Choroid plexus epithelial cell (primary cell): Measurements from ENCODE around the gene CHRNA5.

Experiments used
- DNase-seq: peaks from one replicate; pipeline ENCODE4 v3.0.0-alpha.2; 2010; ENCODE audit warnings: low read depth
- H3K4me3 ChIP-seq: 2 replicates; pipeline ENCODE4 v1.5.1; 2011; ENCODE audit warnings: low read depth, mild to moderate bottlenecking, control low read depth, low read length, moderate library complexity
- TF ChIP-seq, protein P1 (sequence below): conservative IDR thresholded peaks from 2 replicates; pipeline ENCODE4 v1.5.1; 2011; ENCODE audit warnings: low read depth, mild to moderate bottlenecking, control low read depth, inconsistent platforms, low read length, moderate library complexity

The CHRNA5 gene

GRCh38 chr15:78641102-78641748 lies 75.9 kb downstream of the CHRNA5 start, which contains the start of gene CHRNB4:
CHRNB4 (minus strand) TSS chr15:78641210; CDS start chr15:78641133, 77 bp downstream.
- peak within 1 kb of the TSS; percentile 50 for H3K4me3 ChIP-seq
- TF ChIP-seq, protein P1, sequence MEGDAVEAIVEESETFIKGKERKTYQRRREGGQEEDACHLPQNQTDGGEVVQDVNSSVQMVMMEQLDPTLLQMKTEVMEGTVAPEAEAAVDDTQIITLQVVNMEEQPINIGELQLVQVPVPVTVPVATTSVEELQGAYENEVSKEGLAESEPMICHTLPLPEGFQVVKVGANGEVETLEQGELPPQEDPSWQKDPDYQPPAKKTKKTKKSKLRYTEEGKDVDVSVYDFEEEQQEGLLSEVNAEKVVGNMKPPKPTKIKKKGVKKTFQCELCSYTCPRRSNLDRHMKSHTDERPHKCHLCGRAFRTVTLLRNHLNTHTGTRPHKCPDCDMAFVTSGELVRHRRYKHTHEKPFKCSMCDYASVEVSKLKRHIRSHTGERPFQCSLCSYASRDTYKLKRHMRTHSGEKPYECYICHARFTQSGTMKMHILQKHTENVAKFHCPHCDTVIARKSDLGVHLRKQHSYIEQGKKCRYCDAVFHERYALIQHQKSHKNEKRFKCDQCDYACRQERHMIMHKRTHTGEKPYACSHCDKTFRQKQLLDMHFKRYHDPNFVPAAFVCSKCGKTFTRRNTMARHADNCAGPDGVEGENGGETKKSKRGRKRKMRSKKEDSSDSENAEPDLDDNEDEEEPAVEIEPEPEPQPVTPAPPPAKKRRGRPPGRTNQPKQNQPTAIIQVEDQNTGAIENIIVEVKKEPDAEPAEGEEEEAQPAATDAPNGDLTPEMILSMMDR: peak; percentile 37
- peak; percentile 35 for DNase-seq

DNA sequence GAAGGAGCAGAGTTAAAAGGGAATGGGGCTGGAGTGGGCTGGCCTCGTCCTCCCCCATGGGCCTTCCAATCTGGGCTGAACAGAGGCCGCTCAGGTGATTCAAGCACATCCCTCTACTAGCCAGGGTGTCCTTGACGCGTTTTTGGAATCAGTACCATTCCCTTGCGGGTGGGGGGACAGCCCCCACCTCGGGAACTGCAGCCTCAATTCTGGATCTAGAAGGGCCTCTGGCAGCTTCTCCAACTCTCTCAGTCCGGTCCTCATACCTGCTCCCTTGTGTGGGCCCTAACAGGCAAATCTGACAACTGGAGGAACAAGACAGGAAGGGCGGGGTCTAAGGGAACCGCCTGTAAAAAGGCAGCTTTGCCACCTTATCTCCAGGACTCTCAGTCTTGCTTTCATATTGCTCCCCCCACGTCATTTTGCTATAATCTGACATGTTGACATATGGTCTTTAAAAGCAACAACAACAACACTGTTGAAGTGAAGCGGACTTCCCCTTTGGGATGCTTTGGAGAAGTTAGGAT lies 76.5 kb downstream of the CHRNA5 start:
- no peak for DNase-seq
- TF ChIP-seq, protein P1: no peak
- H3K4me3 ChIP-seq: no peak overlapping the region

DNA sequence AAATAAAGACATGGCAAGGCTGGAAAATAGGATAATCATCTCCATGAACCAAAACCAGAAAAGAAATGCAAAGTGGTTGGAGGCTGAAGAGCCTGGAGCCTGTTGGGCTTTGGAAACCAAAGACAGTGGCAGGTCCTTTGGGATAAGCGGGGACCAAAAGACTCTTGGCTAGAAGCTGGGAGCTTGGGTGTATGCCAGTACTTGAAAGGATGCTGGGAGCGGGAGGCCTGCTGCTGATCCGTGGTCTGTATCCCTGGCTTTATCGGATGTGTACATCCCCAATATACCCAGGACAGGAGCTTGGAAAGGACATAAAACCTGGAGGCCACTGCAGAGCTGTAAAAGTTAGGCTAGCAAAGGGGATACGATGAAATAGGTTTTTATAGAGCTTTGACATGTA lies 77.0 kb downstream of the CHRNA5 start:
- TF ChIP-seq, protein P1: no peak
- no peak overlapping the region for H3K4me3 ChIP-seq
- no peak for DNase-seq
